Neural cell (in vitro differentiated cells): ENCODE measurements around the gene MVB12A. TPM values are rescaled to one million over a fixed set of nuclear protein-coding genes. Genes with fewer than 3 reads are reported as not detected.
A peak's percentile ranks its signal among the peaks of the same experiment; 100 is the strongest.

ENCODE experiments used
- H2AFZ ChIP-seq: fragments of 200-600, 300-800 bp; sonication (generic), shearing (Covaris generic); 2 replicates; pipeline ENCODE4 v1.6.0; 2014; ENCODE audit warnings: low read depth, mild to moderate bottlenecking, antibody characterized with exemption, low read length, moderate library complexity
- H3F3A ChIP-seq: fragments of 200-600 bp; shearing (Covaris generic); 2 replicates; pipeline ENCODE4 v1.6.1; 2016; ENCODE audit warnings: mild to moderate bottlenecking, moderate library complexity, mixed read lengths, antibody characterized with exemption, low read length; ENCODE audit not compliant: insufficient read depth, poor library complexity, severe bottlenecking
- H3K27ac ChIP-seq: fragments of 200-600, 300-800 bp; sonication (generic), shearing (Covaris generic); 2 replicates; pipeline ENCODE4 v1.5.1; 2014; ENCODE audit warnings: mild to moderate bottlenecking, low read length, moderate library complexity
- H3K27me3 ChIP-seq: fragments of 300-800, 200-600 bp; sonication (generic), shearing (Covaris generic); 2 replicates; pipeline ENCODE4 v1.6.0; 2014; ENCODE audit warnings: mild to moderate bottlenecking, low read depth, low read length, moderate library complexity; ENCODE audit not compliant: insufficient read depth
- H3K36me3 ChIP-seq: fragments of 300-800, 200-600 bp; sonication (generic), shearing (Covaris generic); 2 replicates; pipeline ENCODE4 v1.5.1; 2014; ENCODE audit warnings: mild to moderate bottlenecking, antibody characterized with exemption, low read length, moderate library complexity; ENCODE audit not compliant: insufficient read depth
- H3K4me2 ChIP-seq: fragments of 300-800, 200-600 bp; sonication (generic), shearing (Covaris generic); 2 replicates; pipeline ENCODE4 v1.6.0; 2014; ENCODE audit warnings: mild to moderate bottlenecking, low read length
- H3K4me3 ChIP-seq: fragments of 300-800, 200-600 bp; sonication (generic), shearing (Covaris generic); 2 replicates; pipeline ENCODE4 v1.5.1; 2014; ENCODE audit warnings: mild to moderate bottlenecking, low read length, moderate library complexity
- H3K79me2 ChIP-seq: fragments of 200-600 bp; shearing (Covaris generic); replicated peaks from 2 replicates; pipeline ENCODE4 v1.6.0; 2014; ENCODE audit warnings: mild to moderate bottlenecking, low read length, moderate library complexity; ENCODE audit not compliant: insufficient read depth
- H3K9ac ChIP-seq: fragments of 300-800, 200-600 bp; sonication (generic), shearing (Covaris generic); 2 replicates; pipeline ENCODE4 v1.6.1; 2016; ENCODE audit warnings: mild to moderate bottlenecking, low read length, mixed read lengths
- H3K9me2 ChIP-seq: fragments of 200-600 bp; shearing (Covaris generic); 2 replicates; pipeline ENCODE4 v1.6.1; 2016; ENCODE audit warnings: mild to moderate bottlenecking, low read length, mixed read lengths; ENCODE audit not compliant: insufficient read depth
- H3K9me3 ChIP-seq: fragments of 200-600, 300-800 bp; sonication (generic), shearing (Covaris generic); 2 replicates; pipeline ENCODE4 v1.6.1; 2016; ENCODE audit warnings: mild to moderate bottlenecking, mixed run types, low read length, moderate library complexity, mixed read lengths
- H4K20me1 ChIP-seq: fragments of 200-600 bp; shearing (Covaris generic); 2 replicates; pipeline ENCODE4 v1.6.1; 2016; ENCODE audit warnings: mild to moderate bottlenecking, mixed run types; ENCODE audit not compliant: insufficient read depth
- EP300 ChIP-seq: fragments of 450-650 bp; conservative IDR thresholded peaks from 2 replicates; pipeline ENCODE4 v1.6.1; 2014; ENCODE audit warnings: antibody characterized with exemption, mild to moderate bottlenecking, moderate library complexity; ENCODE audit not compliant: poor library complexity, severe bottlenecking
- EZH2 ChIP-seq: fragments of 200-600, 300-800 bp; shearing (Covaris generic), sonication (generic); IDR thresholded peaks from 2 replicates; pipeline ENCODE4 v1.6.1; 2014; ENCODE audit warnings: antibody characterized with exemption, low read length, borderline replicate concordance, mild to moderate bottlenecking; ENCODE audit not compliant: insufficient read depth, poor library complexity, severe bottlenecking
- MXI1 ChIP-seq: fragments of 450-650 bp; conservative IDR thresholded peaks from 2 replicates; pipeline ENCODE4 v1.6.1; 2014; ENCODE audit warnings: antibody characterized with exemption, mild to moderate bottlenecking; ENCODE audit not compliant: poor library complexity, severe bottlenecking
- POLR2AphosphoS5 ChIP-seq: IDR thresholded peaks from 2 replicates; pipeline ENCODE4 v1.6.1; 2012
- RAD21 ChIP-seq: fragments of 450-650 bp; conservative IDR thresholded peaks from 2 replicates; pipeline ENCODE4 v1.6.1; 2014; ENCODE audit warnings: antibody characterized with exemption, mild to moderate bottlenecking, moderate library complexity
- SMC3 ChIP-seq: fragments of 450-650 bp; conservative IDR thresholded peaks from 2 replicates; pipeline ENCODE4 v1.6.1; 2014; ENCODE audit warnings: antibody characterized with exemption, mild to moderate bottlenecking, moderate library complexity; ENCODE audit not compliant: poor library complexity
- TAF1 ChIP-seq: IDR thresholded peaks from 2 replicates; pipeline ENCODE4 v1.6.1; 2012; ENCODE audit warnings: low read depth
- polyA plus RNA-seq: library from polyadenylated mRNA; depleted of rRNA; stranded (reverse); fragments of >200 nt; gene quantifications from 2 replicates; pipeline ENCODE4 v1.2.3, GENCODE V29; 2014
- TF ChIP-seq, protein P1 (sequence below): fragments of 450-650 bp; IDR thresholded peaks from 2 replicates; pipeline ENCODE4 v1.5.1; 2014; ENCODE audit warnings: antibody characterized with exemption, mild to moderate bottlenecking, moderate library complexity; ENCODE audit not compliant: poor library complexity, severe bottlenecking
- TF ChIP-seq, protein P2 (sequence below): IDR thresholded peaks from 2 replicates; pipeline ENCODE4 v1.6.1; 2012; ENCODE audit warnings: borderline replicate concordance

MVB12A gene
- polyA plus RNA-seq, 1 donor from 2014 or later = 43.8 TPM

DNA sequence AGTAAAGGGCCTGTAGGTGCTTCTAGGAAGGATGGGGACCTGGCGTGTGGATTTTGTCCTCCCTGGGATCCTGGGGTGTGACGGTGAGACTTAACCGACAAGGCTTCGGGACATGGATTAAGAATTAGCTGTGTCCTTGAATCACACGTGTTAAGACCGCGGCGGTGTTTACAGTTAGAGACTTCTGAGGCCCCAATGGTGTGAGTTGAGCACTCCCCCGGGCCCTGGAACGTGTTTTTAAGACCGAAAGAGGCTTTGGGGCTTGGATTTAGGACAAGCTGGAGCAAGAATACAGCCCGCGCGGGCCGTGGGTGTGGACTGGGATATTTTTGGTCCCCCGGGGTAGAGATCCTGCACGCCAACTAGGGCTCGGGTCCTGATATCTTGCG lies 49.2 kb downstream of the MVB12A start:
- peak overlapping the region; percentile 82 for H3K9ac ChIP-seq
- TF ChIP-seq MXI1 (peak; percentile 22), EZH2 (no peak)
- TF ChIP-seq, protein P1, sequence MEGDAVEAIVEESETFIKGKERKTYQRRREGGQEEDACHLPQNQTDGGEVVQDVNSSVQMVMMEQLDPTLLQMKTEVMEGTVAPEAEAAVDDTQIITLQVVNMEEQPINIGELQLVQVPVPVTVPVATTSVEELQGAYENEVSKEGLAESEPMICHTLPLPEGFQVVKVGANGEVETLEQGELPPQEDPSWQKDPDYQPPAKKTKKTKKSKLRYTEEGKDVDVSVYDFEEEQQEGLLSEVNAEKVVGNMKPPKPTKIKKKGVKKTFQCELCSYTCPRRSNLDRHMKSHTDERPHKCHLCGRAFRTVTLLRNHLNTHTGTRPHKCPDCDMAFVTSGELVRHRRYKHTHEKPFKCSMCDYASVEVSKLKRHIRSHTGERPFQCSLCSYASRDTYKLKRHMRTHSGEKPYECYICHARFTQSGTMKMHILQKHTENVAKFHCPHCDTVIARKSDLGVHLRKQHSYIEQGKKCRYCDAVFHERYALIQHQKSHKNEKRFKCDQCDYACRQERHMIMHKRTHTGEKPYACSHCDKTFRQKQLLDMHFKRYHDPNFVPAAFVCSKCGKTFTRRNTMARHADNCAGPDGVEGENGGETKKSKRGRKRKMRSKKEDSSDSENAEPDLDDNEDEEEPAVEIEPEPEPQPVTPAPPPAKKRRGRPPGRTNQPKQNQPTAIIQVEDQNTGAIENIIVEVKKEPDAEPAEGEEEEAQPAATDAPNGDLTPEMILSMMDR = no peak

DNA sequence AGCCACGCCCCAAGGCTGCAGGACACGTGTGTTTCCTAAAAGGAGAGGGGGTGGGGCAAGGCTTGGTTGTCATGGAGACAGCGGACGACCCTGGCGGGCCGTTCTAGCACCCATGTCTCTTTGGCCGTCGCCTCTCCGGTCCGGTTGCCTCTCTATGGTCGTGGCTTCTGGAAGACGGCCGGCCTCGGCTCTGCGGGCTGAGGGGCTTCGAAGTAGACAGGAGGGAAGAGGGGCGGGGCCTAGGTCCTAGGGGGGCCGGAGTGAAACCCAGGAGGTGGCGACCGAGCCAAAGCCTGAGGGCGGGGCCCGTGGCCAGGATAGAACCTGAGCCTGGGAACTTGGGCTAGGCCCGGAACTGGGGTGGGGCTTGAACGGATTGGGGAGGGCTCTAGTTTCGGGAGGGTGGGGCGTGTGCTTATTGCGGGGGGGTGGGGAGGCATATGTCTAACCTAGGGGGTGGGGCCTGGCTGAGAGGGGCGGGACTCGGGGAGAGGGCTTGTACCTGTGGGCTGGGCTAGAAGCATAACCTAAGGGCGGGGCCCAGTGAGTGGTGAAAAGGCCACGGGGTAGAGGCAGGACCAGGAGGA lies 49.7 kb downstream of the MVB12A start:
- Histone ChIP-seq H3K27ac (peak overlapping the region; percentile 16), H3K9me2 (no peaks in the 10 kb centered on the region), H3K9me3 (no peaks in the 10 kb centered on the region), H2AFZ (peak overlapping the region; percentile 75), H3K9ac (peak overlapping the region; percentile 82), H4K20me1 (no peaks in the 10 kb centered on the region), H3F3A (no peaks in the 10 kb centered on the region), H3K4me3 (peak overlapping the region; percentile 80), H3K4me2 (no peak overlapping the region), H3K27me3 (no peaks in the 10 kb centered on the region), H3K36me3 (no peaks in the 10 kb centered on the region), H3K79me2 (peaks cover 5% of the 10 kb centered on the region)
- TF ChIP-seq, protein P1 = no peak
- TF ChIP-seq EP300 = no peak
- TF ChIP-seq, protein P2, sequence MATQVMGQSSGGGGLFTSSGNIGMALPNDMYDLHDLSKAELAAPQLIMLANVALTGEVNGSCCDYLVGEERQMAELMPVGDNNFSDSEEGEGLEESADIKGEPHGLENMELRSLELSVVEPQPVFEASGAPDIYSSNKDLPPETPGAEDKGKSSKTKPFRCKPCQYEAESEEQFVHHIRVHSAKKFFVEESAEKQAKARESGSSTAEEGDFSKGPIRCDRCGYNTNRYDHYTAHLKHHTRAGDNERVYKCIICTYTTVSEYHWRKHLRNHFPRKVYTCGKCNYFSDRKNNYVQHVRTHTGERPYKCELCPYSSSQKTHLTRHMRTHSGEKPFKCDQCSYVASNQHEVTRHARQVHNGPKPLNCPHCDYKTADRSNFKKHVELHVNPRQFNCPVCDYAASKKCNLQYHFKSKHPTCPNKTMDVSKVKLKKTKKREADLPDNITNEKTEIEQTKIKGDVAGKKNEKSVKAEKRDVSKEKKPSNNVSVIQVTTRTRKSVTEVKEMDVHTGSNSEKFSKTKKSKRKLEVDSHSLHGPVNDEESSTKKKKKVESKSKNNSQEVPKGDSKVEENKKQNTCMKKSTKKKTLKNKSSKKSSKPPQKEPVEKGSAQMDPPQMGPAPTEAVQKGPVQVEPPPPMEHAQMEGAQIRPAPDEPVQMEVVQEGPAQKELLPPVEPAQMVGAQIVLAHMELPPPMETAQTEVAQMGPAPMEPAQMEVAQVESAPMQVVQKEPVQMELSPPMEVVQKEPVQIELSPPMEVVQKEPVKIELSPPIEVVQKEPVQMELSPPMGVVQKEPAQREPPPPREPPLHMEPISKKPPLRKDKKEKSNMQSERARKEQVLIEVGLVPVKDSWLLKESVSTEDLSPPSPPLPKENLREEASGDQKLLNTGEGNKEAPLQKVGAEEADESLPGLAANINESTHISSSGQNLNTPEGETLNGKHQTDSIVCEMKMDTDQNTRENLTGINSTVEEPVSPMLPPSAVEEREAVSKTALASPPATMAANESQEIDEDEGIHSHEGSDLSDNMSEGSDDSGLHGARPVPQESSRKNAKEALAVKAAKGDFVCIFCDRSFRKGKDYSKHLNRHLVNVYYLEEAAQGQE = no peak
- TF ChIP-seq EZH2 = no peak
- TF ChIP-seq MXI1 = no peak
- TF ChIP-seq TAF1 = no peak
- TF ChIP-seq RAD21 = no peak
- TF ChIP-seq POLR2AphosphoS5 = no peak
- no peak for TF ChIP-seq SMC3

More for the DNA sequence above, 49.2 kb downstream of the MVB12A start:
- Histone ChIP-seq H3K79me2 (peaks cover 5% of the 10 kb centered on the region), H2AFZ (no peak overlapping the region), H3K9me3 (no peaks in the 10 kb centered on the region), H3K9me2 (no peaks in the 10 kb centered on the region), H3K4me2 (no peak overlapping the region), H3K4me3 (peak overlapping the region; percentile 80), H3K36me3 (no peaks in the 10 kb centered on the region), H3K27ac (no peak overlapping the region), H4K20me1 (no peaks in the 10 kb centered on the region), H3F3A (no peaks in the 10 kb centered on the region), H3K27me3 (no peaks in the 10 kb centered on the region)
